ENCODE data around the gene CCDC127.

GRCh38 chr5:194102-194501, 23.9 kb downstream of the CCDC127 start:
- TF ChIP-seq CTCF (IDR thresholded peaks at IDR 0.05; ENCODE audit: insufficient read depth, low read depth, low read length) (no peak), EZH2 (IDR thresholded peaks at IDR 0.05; ENCODE audit: insufficient read depth, low read length) (no peak)
